K562 (cell line): ENCODE measurements around the gene TIMM17A. TPM values are rescaled to one million over a fixed set of nuclear protein-coding genes. Genes with fewer than 3 reads are reported as not detected.

Experiments used
- CBX1 ChIP-seq: sonication (generic); IDR thresholded peaks from 2 replicates; pipeline ENCODE4 v1.6.1; 2016; ENCODE audit warnings: antibody characterized with exemption, low read depth, mild to moderate bottlenecking
- CCAR2 ChIP-seq: fragments of 200-400 bp; formaldehyde crosslinking; IDR thresholded peaks from 2 replicates; pipeline ENCODE4 v1.6.1; 2017; ENCODE audit warnings: mild to moderate bottlenecking, low read depth, low read length
- COPS2 ChIP-seq: fragments of 450-650 bp; conservative IDR thresholded peaks from 2 replicates; pipeline ENCODE4 v1.6.1; 2016; ENCODE audit warnings: mild to moderate bottlenecking, moderate library complexity
- DEAF1 ChIP-seq: fragments of 450-650 bp; formaldehyde crosslinking; IDR thresholded peaks from 2 replicates; pipeline ENCODE4 v1.4.0; 2020; ENCODE audit warnings: mild to moderate bottlenecking, moderate library complexity
- FOSL1 ChIP-seq: fragments of 200-800 bp; sonication (Bioruptor generic); conservative IDR thresholded peaks from 2 replicates; pipeline ENCODE4 v1.6.1; 2016; ENCODE audit warnings: missing genetic modification characterization, missing compliant biosample characterization
- GTF2A2 ChIP-seq: IDR thresholded peaks from 2 replicates; pipeline ENCODE4 v1.6.1; 2016; ENCODE audit warnings: mild to moderate bottlenecking, missing genetic modification characterization, missing compliant biosample characterization
- HLTF ChIP-seq: fragments of 450-650 bp; IDR thresholded peaks from 2 replicates; pipeline ENCODE4 v1.6.1; 2016
- MAFK ChIP-seq: IDR thresholded peaks from 2 replicates; pipeline ENCODE4 v1.6.1; 2011; ENCODE audit warnings: low read length, improper control_type of control experiment
- MTA1 ChIP-seq: fragments of 450-650 bp; IDR thresholded peaks from 2 replicates; pipeline ENCODE4 v1.6.1; 2017; ENCODE audit warnings: borderline replicate concordance
- NCOA2 ChIP-seq, 2 experiments: fragments of 450-650 bp; IDR thresholded peaks; 2 replicates each; pipeline ENCODE4 v1.6.1; 2018; ENCODE audit warnings: mild to moderate bottlenecking in 2 of 2, moderate library complexity in 1 of 2; ENCODE audit not compliant: partially characterized antibody in 2 of 2
- NCOA6 ChIP-seq: fragments of 450-650 bp; IDR thresholded peaks from 2 replicates; pipeline ENCODE4 v1.6.1; 2017; ENCODE audit warnings: mild to moderate bottlenecking
- NFYB ChIP-seq: IDR thresholded peaks from 2 replicates; pipeline ENCODE4 v1.6.1; 2011; ENCODE audit warnings: mild to moderate bottlenecking, moderate library complexity; ENCODE audit not compliant: insufficient read length; ENCODE audit errors: extremely low read depth
- NONO ChIP-seq, 2 experiments: fragments of 200-400 bp in 1 of 2; fragments of 450-650 bp in 1 of 2; formaldehyde crosslinking in 1 of 2; IDR thresholded peaks; 2 replicates each; pipeline ENCODE4 v1.6.1; 2017; ENCODE audit warnings: low read depth in 2 of 2, mild to moderate bottlenecking in 2 of 2, moderate library complexity in 2 of 2, low read length in 1 of 2
- PCBP1 ChIP-seq: fragments of 200-400 bp; formaldehyde crosslinking; IDR thresholded peaks from 2 replicates; pipeline ENCODE4 v1.6.1; 2018; ENCODE audit warnings: mild to moderate bottlenecking, low read depth, low read length; ENCODE audit not compliant: poor library complexity, severe bottlenecking
- PPARD ChIP-seq: fragments of 250-450 bp; sonication (Bioruptor Pico); IDR thresholded peaks from 2 replicates; pipeline ENCODE4 v1.8.0; 2022; ENCODE audit warnings: inconsistent platforms, mild to moderate bottlenecking, moderate library complexity
- RAD21 ChIP-seq, 2 experiments: fragments of 250-450 bp in 1 of 2; fragments of 450-650 bp in 1 of 2; sonication (Bioruptor Pico) in 1 of 2; formaldehyde crosslinking in 1 of 2; IDR thresholded peaks in 1 of 2; conservative IDR thresholded peaks in 1 of 2; 2 replicates each; pipeline versions ENCODE4 v1.4.0 to v1.8.0; 2020 to 2022; ENCODE audit warnings: mild to moderate bottlenecking in 2 of 2, moderate library complexity in 1 of 2
- RFX1 ChIP-seq: fragments of 450-650 bp; IDR thresholded peaks from 2 replicates; pipeline ENCODE4 v1.6.1; 2016; ENCODE audit warnings: mild to moderate bottlenecking, moderate library complexity
- RHOXF2B ChIP-seq: fragments of 250-450 bp; sonication (Bioruptor Pico); conservative IDR thresholded peaks from 2 replicates; pipeline ENCODE4 v1.5.1; 2021
- SAFB ChIP-seq: fragments of 200-400 bp; formaldehyde crosslinking; IDR thresholded peaks from 2 replicates; pipeline ENCODE4 v1.6.1; 2017; ENCODE audit warnings: low read depth, low read length, borderline replicate concordance
- SNIP1 ChIP-seq: fragments of 450-650 bp; IDR thresholded peaks from 2 replicates; pipeline ENCODE4 v1.7.1; 2017; ENCODE audit warnings: low read depth, mild to moderate bottlenecking
- SOX6 ChIP-seq: fragments of 450-650 bp; IDR thresholded peaks from 2 replicates; pipeline ENCODE4 v1.6.1; 2014; ENCODE audit warnings: mild to moderate bottlenecking
- SP2 ChIP-seq: IDR thresholded peaks from 2 replicates; pipeline ENCODE4 v1.6.1; 2011; ENCODE audit warnings: mild to moderate bottlenecking, low read depth, low read length, moderate library complexity; ENCODE audit not compliant: poor library complexity, severe bottlenecking; ENCODE audit errors: extremely low read depth
- SREBF1 ChIP-seq: fragments of 150-350 bp; IDR thresholded peaks from 2 replicates; pipeline ENCODE4 v1.6.1; 2014; ENCODE audit warnings: antibody characterized with exemption, low read depth, low read length, borderline replicate concordance
- ZFP91 ChIP-seq: sonication (generic); formaldehyde crosslinking; IDR thresholded peaks from 2 replicates; pipeline ENCODE4 v1.8.0; 2022; ENCODE audit warnings: mild to moderate bottlenecking, missing genetic modification reagents
- ZNF717 ChIP-seq: fragments of 250-450 bp; sonication (Bioruptor Pico); IDR thresholded peaks from 2 replicates; pipeline ENCODE4 v1.5.0; 2021
- polyA plus RNA-seq, 8 experiments: library from polyadenylated mRNA; depleted of rRNA in 4 of 8; stranded (reverse) in 5 of 8; unstranded in 3 of 8; fragments of >200 nt; fragmentation: Nextera tagmentation in 2 of 8; fragmentation: Illumina TruSeq in 1 of 8; extraction: Ambion mirVana in 2 of 8; extraction: Trizol in 1 of 8; gene quantifications; 2 replicates each; pipeline versions ENCODE4 v1.2.1 to v1.2.3, GENCODE V29; 2011 to 2014; ENCODE audit warnings: inconsistent platforms in 1 of 8, missing spikeins in 1 of 8
- total RNA-seq, 7 experiments: library from RNA; depleted of rRNA in 6 of 7; stranded (reverse); fragments of >200 nt in 6 of 7; fragmentation: Illumina TruSeq in 2 of 7; extraction: Trizol in 2 of 7; gene quantifications; 2 replicates each; pipeline versions ENCODE4 v1.2.1 to v1.2.3, GENCODE V29; 2011 to 2021; ENCODE audit warnings: low replicate concordance in 1 of 7
- TF ChIP-seq, protein P1 (sequence below): fragments of 200-800 bp; sonication (Bioruptor generic); IDR thresholded peaks from 2 replicates; pipeline ENCODE4 v1.6.1; 2017; ENCODE audit warnings: missing genetic modification characterization, missing compliant biosample characterization

The TIMM17A gene
- total and polyA plus RNA-seq, 9 of the 15 experiments (the other 6 are each of a cell fraction or from before 2014, with no cell fraction given): 116 to 744 (median 180) TPM

DNA sequence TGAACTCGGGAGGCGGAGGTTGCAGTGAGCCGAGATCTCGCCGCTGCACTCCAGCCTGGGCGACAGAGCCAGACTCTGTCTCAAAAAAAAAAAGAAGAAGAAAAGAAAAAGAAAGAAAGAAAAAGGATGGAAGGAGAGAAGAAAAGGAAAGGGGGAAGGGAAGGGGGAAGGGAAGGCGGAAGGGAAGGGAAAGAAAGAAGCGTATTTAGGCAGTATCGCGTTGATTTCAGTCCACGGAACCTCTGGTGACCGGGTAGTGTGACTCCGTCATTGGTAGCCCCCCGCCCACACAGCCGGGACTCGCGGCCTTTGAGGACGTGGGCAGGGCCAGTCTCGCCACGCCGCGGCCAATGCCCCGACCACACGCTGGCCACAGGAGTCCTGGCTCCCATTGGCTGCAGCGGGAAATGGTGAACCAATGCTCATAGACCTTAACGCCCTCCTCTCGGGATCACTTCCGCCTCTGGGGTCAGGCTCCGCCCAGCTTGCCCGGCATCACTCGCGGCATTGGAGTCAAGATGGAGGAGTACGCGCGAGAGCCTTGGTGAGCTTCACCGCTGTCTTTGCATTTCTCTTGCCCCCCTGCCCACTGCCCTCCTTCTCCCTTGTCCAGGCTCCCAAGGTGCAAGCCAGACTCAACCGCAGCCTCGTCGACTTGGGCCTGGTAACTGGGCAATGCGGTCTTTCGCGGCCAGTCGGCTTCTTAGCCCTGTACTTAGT lies at the start of gene TIMM17A (continued):
- TF ChIP-seq RHOXF2B (CRISPR knock-in tag): no peak; the same call in 1 of the 2 replicates
- TF ChIP-seq SOX6: no peak; the same call in 1 of the 2 replicates
- no peak for TF ChIP-seq PPARD (CRISPR knock-in tag)
- peak; percentile 96 for TF ChIP-seq MTA1
- TF ChIP-seq SNIP1: peak; percentile 67; the same call in 1 of the 2 replicates
- TF ChIP-seq DEAF1: 0 out of 2 replicates have a peak, but pooled peaks have one; percentile 26
- no peak for TF ChIP-seq ZNF717 (CRISPR knock-in tag)
- TF ChIP-seq SP2: peak; percentile 60
- no peak for TF ChIP-seq RFX1
- no peak for TF ChIP-seq ZFP91 (CRISPR knock-in tag)
- TF ChIP-seq FOSL1 (tag): peak; percentile 67; the same call in 1 of the 2 replicates
- peak in 1 of 2 experiments; percentile 7; a peak in 2 of 4 replicates for TF ChIP-seq RAD21 (CRISPR knock-in tag; conservative IDR thresholded peaks at IDR 0.05 in 1 of 2, IDR thresholded peaks at IDR 0.05 in 1 of 2)
- no peak for TF ChIP-seq MAFK
- TF ChIP-seq HLTF: peak; percentile 99
- peak; percentile 97 for TF ChIP-seq SAFB
- TF ChIP-seq COPS2: no peak
- TF ChIP-seq CCAR2: no peak
- TF ChIP-seq GTF2A2 (tag): no peak
- peak; percentile 57; the same call in 1 of the 2 replicates for TF ChIP-seq CBX1
- peak; percentile 90 for TF ChIP-seq NFYB
- TF ChIP-seq, protein P1, sequence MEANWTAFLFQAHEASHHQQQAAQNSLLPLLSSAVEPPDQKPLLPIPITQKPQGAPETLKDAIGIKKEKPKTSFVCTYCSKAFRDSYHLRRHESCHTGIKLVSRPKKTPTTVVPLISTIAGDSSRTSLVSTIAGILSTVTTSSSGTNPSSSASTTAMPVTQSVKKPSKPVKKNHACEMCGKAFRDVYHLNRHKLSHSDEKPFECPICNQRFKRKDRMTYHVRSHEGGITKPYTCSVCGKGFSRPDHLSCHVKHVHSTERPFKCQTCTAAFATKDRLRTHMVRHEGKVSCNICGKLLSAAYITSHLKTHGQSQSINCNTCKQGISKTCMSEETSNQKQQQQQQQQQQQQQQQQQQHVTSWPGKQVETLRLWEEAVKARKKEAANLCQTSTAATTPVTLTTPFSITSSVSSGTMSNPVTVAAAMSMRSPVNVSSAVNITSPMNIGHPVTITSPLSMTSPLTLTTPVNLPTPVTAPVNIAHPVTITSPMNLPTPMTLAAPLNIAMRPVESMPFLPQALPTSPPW (CRISPR knock-in tag): peak; percentile 82
- peak; percentile 88 for TF ChIP-seq PCBP1
- TF ChIP-seq NCOA2 (IDR thresholded peaks at IDR 0.05; ENCODE audit: partially characterized antibody in 2 of 2): no peak
- no peak for TF ChIP-seq NONO (IDR thresholded peaks at IDR 0.05; ENCODE audit: low read depth in 2 of 2, low read length in 1 of 2)
- no peak for TF ChIP-seq SREBF1
- TF ChIP-seq NCOA6: no peak
